ENCODE results near the gene METTL25.

Gene METTL25

GRCh38 chr12:82407481-82407880 is 49.2 kb downstream of the METTL25 start:
- no peak for DNase-seq

DNA sequence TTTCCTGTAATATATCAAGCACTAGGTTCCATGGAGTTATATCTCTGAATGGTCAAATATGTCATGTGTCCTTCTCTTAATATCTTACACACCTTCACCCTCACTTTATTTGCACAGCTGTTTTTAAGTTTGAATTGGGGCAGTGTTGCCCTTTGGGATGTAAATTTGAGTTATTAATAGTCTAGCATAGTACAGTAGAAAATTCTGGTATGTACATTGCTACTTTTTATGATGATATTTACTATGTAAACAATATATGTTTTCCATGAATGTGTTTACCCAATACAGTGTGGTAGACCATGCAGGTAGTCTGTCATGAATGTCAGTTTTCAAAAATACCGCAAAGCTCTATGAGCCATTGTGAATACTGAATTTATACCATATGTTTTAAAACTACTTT is 50.5 kb downstream of the METTL25 start:
- DNase-seq = no peak

DNA sequence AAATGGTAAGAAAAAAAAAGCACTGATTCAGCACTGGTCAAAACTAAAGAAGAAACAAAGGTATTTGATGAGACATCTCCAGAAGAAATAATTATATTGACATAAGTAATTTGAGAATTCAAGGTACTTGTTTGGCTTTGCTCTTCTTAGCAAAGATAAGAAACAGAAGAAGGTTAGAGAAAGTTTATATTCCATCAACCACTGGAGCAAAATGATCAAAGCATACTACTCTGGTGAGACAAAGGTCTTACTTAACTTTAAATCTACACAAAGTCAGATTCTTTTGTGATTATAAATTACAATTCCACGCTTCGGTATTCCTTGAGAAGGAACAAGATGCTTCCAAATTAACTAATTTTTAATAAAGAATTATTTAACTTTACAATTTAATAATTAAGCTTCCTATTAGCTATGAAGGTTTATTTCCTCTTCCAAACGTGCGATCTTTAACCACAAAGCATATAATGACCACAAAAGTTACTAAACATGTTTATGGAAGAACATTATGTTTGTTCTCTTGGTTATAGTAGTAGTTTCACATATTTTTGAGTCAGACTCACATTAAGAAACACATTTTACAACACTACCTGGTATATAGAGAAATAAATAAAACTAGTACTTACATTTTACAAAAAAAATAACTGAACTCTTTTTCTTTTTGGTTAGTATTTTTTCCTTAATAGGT is 53.4 kb downstream of the METTL25 start:
- DNase-seq = no peak

GRCh38 chr12:82412246-82412645 is 53.9 kb downstream of the METTL25 start:
- no peak for DNase-seq

DNA sequence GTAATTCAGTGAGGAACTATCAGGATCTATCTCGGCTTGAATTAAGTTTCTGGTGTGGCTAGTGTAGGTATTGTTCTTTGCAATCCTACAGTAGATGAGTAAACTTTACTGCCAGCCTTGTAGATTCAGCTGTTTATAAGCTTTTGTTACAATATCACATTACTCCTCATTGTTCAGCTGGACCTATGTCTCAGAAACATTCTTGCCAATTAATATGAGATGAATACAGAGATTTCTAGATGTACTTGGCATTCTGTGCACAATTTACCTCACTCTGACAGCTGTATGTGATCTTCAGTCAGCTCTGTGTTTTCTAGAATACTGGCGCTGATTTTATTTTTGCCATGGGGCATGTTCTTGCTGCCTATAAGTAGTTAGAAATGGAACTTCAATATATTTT is 55.7 kb downstream of the METTL25 start:
- DNase-seq = no peak

DNA sequence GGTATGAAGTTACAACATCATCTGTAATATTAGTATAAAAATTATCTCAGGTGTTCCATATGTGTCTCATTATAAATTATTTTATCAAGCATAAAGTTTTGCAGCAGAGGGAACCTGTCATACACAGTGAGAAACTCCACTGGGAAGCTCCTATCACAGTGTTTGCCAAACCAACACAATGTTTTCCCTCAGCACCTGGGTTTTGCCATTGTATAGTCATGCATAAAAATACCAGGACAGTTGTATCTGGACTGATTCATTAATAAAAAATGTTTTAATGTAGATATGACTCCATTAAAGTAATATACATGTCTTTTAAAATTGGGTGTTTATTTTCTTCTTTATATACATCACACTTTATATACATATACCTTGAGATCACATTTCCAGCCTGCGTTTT is 56.6 kb downstream of the METTL25 start:
- DNase-seq = no peak

GRCh38 chr12:82415402-82415801 is 57.1 kb downstream of the METTL25 start:
- DNase-seq = no peak

GRCh38 chr12:82425241-82425640 is 66.9 kb downstream of the METTL25 start:
- no peak for DNase-seq

- no peak for DNase-seq
Measured at GRCh38 chr12:82426081-82426480, 67.8 kb downstream of the METTL25 start.

DNA sequence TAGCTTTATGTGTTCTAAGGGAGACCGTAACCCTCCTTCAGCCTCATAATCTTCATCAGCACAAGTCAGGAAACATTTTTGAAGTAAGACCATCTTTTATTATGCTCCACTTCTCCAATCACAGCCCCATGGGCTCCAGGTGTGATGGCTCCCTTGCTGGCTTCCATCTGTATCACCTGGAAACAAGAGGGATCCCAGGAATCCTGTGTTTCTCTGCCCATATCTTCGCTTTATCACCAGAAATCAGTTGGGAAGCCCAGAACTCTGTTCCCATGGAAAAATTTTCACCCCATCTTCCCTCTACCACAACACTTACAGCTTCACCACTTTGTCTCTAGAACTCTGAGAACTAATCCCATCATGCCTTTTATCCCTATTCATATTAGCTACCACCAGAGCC is 68.3 kb downstream of the METTL25 start:
- DNase-seq = no peak

GRCh38 chr12:82430541-82431145 is 72.3 kb downstream of the METTL25 start:
- no peak for DNase-seq

GRCh38 chr12:82434392-82434911 is 76.1 kb downstream of the METTL25 start:
- no peak for DNase-seq

GRCh38 chr12:82436354-82436753 is 78.0 kb downstream of the METTL25 start:
- DNase-seq = no peak

- DNase-seq = no peak
Measured at GRCh38 chr12:82437744-82438143, 79.4 kb downstream of the METTL25 start.

DNA sequence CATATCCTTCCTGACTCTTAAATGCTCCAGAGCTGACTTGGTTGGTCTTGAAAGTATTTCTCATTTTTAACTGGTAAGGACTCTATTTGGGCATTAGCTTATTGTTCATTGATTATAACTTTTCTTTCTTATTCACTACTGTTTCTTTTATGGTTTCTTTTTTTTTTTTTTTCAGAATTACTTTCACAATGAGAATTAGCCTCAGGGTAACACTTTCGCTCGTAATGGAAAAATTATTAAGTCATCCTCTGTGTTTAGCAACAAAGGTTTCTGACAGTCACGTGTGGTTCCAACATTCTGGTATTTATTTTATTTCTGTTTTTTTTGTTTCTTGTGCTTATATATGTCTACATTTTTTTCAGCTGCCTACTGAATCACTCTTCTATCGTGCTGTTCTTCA is 80.0 kb downstream of the METTL25 start:
- no peak for DNase-seq

- DNase-seq = no peak
Measured at GRCh38 chr12:82440885-82441284, 82.6 kb downstream of the METTL25 start.

DNA sequence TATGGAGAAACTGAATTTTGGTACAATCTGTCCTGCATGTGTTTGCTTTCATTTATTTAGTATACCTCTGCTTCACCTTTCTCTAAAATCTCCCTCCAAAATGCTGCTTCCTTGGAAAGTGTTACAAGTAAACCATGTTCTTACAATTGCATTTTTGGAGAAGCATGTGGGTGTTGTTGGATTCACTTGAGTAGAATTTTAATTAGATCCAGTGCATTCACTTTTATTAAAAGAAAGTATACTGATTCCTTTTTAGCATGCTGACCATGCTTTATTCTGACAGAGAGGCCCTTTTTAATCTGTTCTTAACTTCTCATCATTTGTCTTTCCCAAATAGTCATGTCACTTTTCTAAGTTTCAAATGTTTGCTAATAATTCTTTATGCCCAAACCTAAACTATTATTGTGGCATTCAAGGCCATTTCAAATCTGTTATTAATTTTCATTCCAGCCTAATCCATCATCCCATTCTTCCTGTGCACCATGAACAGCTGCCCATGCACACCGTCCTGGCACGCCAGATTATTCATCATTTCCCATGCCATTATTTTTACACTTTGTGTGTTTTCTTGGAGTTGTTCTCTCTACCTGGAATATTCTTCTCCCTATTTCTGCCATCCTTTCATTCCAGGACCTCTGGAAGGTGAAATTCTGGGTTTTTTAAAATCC is 90.7 kb downstream of the METTL25 start:
- no peak for DNase-seq

GRCh38 chr12:82456633-82457032 is 98.3 kb downstream of the METTL25 start:
- DNase-seq = no peak

DNA sequence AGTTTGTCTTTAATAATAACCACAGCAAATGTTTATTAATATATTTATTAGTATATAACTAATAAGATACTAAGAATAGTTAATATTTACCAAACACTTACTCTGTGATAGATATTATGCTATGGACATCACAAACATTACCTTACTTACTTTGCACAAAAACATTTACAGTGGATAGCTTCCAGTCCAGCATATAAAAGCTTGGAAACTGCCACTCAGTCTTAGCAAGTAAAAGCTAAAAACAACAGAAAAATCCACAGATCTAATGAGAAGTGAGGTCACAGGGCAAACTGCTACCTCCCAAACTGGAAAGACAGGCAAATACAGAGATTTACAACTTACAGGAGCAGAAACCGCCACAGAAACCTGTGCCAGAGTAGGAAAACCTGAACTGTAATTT is 99.8 kb downstream of the METTL25 start:
- DNase-seq = no peak

- DNase-seq = no peak
Measured at GRCh38 chr12:82461393-82461792, 103.1 kb downstream of the METTL25 start.

DNA sequence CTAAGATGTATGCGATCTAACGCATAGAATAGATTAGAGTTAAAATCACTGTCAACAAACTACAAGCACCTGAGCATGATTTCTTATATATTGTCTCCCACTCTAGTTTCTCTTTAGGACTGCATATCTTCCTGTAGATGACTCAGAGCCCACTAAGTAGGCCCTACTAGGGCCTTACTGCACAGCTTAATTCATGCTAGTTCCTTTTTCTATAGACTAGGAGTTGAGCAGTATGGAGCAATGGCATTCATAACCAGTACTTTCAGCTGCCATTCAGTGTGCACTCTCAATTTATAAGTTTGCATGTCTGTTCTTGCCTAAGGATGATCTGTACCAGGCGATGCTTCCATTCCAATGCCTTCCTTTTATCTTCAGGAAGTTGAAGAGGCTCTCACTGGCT is 103.5 kb downstream of the METTL25 start:
- DNase-seq = no peak

DNA sequence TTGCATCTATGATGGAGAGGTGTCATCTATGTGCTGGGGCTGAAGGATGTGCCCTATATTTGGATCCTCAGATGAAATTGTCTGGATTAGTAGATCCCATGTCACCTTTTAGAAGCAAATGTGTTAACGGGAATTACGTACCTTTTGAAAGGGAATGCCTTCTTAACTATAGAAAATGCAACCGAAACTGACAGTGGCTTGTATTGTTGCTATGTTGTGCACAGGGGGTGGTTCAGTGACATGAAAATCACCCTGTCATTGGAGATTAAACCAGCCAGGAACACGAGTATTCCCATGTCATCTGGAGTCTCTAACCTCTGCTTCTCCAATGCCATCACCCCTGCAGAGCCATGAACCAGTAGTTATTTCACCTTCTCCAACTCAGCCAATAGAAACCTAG is 110.2 kb downstream of the METTL25 start:
- DNase-seq = no peak

GRCh38 chr12:82470906-82471512 is 112.7 kb downstream of the METTL25 start:
- DNase-seq = no peak

Measured in NCI-H187 (cell line).